Body of pancreas (tissue), 4 donors: Measurements from ENCODE around the gene TAF6. TPM values are rescaled to one million over a fixed set of nuclear protein-coding genes. Genes with fewer than 3 reads are reported as not detected.

Experiments used
- ATAC-seq: fragments of 150-250 bp; one replicate; pipeline ENCODE4 v1.9.1; 2016
- DNase-seq, 4 donors: peaks; one replicate each; pipeline ENCODE4 v3.0.0-alpha.2; 2019
- H3K27ac ChIP-seq, 4 donors: fragments of 200-600 bp; sonication (generic); 1 replicate in 3 of 4; 2 replicates in 1 of 4; pipeline versions ENCODE4 v1.5.1 to v1.6.1; 2016 to 2019; ENCODE audit warnings: mild to moderate bottlenecking in 1 of 4, mixed read lengths in 1 of 4, moderate library complexity in 1 of 4
- H3K27me3 ChIP-seq, 2 donors: fragments of 200-600 bp; sonication (generic); one replicate each; pipeline ENCODE4 v1.6.0; 2016; ENCODE audit warnings: mild to moderate bottlenecking in 1 of 2
- H3K36me3 ChIP-seq, 2 donors: fragments of 200-600 bp; sonication (generic); replicated peaks in 1 of 2; 2 replicates each; pipeline ENCODE4 v1.5.1; 2016; ENCODE audit warnings: low read depth in 2 of 2; ENCODE audit not compliant: insufficient read depth in 1 of 2
- H3K4me1 ChIP-seq: fragments of 200-600 bp; sonication (generic); one replicate; pipeline ENCODE4 v1.6.0; 2016
- H3K4me3 ChIP-seq, 2 donors: fragments of 200-600 bp; sonication (generic); 1 replicate in 1 of 2; 2 replicates in 1 of 2; pipeline ENCODE4 v1.5.1; 2016 to 2019
- H3K9me3 ChIP-seq, 3 donors: fragments of 200-600 bp; sonication (generic); 1 replicate in 2 of 3; 2 replicates in 1 of 3; pipeline ENCODE4 v1.5.1; 2016
- CTCF ChIP-seq, 7 experiments: fragments of 450-650 bp in 4 of 7; fragments of 200-600 bp in 3 of 7; sonication (generic) in 3 of 7; IDR thresholded peaks; one replicate each; pipeline ENCODE4 v1.5.1; 2016 to 2019; ENCODE audit warnings: antibody characterized with exemption in 7 of 7
- POLR2A ChIP-seq, 3 donors: fragments of 450-650 bp; IDR thresholded peaks; one replicate each; pipeline ENCODE4 v1.6.1; 2016; ENCODE audit warnings: antibody characterized with exemption in 3 of 3, mild to moderate bottlenecking in 2 of 3
- WGBS, 2 donors: methylation state at CpG; one replicate each; pipeline ENCODE4 v1.1.5; 2017; 5-methylcytosine and 5-hydroxymethylcytosine counted together
- intact Hi-C: fragments of 100-400 bp; cut with DNase I; formaldehyde crosslinking; loops from one replicate; pipeline ENCODE4 v1.15.1; 2023
- total RNA-seq, 2 donors: library from RNA; depleted of rRNA; stranded (reverse); fragments of >200 nt; gene quantifications; one replicate each; pipeline ENCODE4 v1.1.0, GENCODE V29; 2016

TAF6 gene
- total RNA-seq, 2 donors from 2014 or later, result 30.4 to 51.7 TPM

DNA sequence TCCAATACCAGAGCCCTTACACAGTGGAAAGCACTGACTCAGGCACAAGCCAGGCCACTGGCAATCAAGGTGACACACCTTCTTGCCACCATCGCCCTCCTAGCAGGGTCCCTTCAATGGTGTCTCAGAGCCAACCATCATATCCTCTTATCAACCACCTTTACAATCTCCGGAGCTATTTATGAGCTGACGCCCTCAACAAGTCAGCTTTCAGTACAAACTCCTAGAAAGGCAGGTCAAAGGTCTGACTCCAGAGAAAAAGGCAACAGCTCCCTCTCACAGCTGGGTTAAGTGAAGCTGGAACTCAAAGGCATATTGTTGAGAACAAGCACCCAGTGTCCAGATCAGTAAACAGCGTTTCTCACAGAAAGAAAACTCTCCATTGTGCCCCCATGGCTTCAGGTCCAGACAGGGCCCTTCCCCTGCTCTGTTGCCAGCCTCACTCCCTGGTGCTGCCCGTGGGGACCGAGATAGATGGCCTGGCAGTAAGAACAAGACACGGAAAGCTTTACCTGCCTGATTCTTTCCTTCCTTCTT is 40.1 kb downstream of the TAF6 start:
- TF ChIP-seq CTCF (IDR thresholded peaks at IDR 0.05) (no peak), POLR2A (IDR thresholded peaks at IDR 0.05) (no peak)
- no peaks in the 10 kb centered on the region for H3K27me3 ChIP-seq
- 43 to 62% methylated on average over 7 of the region's 7 CpGs for WGBS, 2 donors
- H3K4me1 ChIP-seq, result peaks cover 37% of the 10 kb centered on the region
- no peak overlapping the region for H3K27ac ChIP-seq
- H3K9me3 ChIP-seq, result no peaks in the 10 kb centered on the region
- H3K36me3 ChIP-seq, result peaks cover 0 to 24% of the 10 kb centered on the region in 2 donors
- DNase-seq (no peak), ATAC-seq (no peak)
- intact Hi-C loops, result loop anchor here (10.0 kb wide), 1 partner anchor 154 kb away; the partner anchor contains the start of gene GJC3
- no peak overlapping the region for H3K4me3 ChIP-seq

DNA sequence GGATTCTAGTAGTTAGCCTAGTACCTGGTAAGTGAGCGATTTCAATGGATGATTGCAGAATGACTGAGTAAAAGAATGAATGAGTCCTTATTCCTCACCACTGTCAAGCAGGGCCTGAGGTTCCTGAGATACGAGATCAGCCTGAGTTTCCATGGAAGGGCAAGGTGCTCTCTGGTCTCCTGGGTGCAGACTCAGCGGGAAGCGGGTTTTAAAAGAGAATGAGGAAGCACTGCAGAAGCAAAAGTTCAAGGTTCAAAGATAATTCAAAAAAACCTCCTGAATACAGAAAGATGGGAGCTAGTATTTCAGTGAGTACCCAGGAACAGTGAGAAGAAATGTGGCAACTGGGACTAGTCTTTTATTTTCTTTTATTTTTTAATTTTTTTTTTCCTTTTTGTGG is 42.0 kb downstream of the TAF6 start:
- Histone ChIP-seq H3K27me3 (no peaks in the 10 kb centered on the region), H3K9me3 (peaks cover 0 to 4% (median 0%) of the 10 kb centered on the region in 3 donors), H3K36me3 (peaks cover 9 to 41% of the 10 kb centered on the region in 2 donors), H3K27ac (no peak overlapping the region), H3K4me3 (no peak overlapping the region), H3K4me1 (peaks cover 29% of the 10 kb centered on the region)
- DNase-seq (no peak), ATAC-seq (no peak)
- TF ChIP-seq CTCF (IDR thresholded peaks at IDR 0.05) (no peak), POLR2A (IDR thresholded peaks at IDR 0.05) (no peak)
- intact Hi-C loops, result loop anchor here (10.0 kb wide), 1 partner anchor 152 kb away; the partner anchor contains the start of gene GJC3
- 91 to 93% methylated on average over 4 of the region's 4 CpGs for WGBS, 2 donors

DNA sequence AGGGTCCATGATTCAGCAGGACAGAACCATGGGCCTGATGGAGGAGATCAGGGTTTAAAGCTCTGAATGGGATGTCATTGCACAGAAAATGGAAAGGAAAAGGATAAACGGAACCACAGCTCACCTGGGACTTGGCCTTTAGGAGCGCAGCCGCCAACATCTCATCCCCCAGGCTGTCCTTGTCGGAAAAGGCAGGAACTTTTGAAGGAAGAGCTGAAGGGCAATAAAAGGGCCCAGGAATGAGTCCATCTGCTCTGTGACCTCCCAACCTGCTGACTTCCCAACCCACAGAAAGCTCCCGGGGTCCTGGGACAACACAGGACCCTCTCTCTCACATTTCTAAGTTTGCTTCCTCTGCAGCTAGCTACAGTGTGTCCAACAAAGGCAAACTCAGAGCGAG is 43.7 kb downstream of the TAF6 start:
- TF ChIP-seq CTCF (IDR thresholded peaks at IDR 0.05) (no peak), POLR2A (IDR thresholded peaks at IDR 0.05) (no peak)
- Histone ChIP-seq H3K4me1 (peaks cover 21% of the 10 kb centered on the region), H3K4me3 (no peak overlapping the region), H3K36me3 (peaks cover 26 to 57% of the 10 kb centered on the region in 2 donors), H3K27me3 (no peaks in the 10 kb centered on the region), H3K9me3 (peaks cover 0 to 21% (median 0%) of the 10 kb centered on the region in 3 donors), H3K27ac (no peak overlapping the region)
- intact Hi-C loops, result loop anchor here (10.0 kb wide), 1 partner anchor 151 kb away; the partner anchor contains the start of gene GJC3
- ATAC-seq (no peak), DNase-seq (no peak)
- 91 to 94% methylated on average over 6 of the region's 6 CpGs for whole genome bisulfite sequencing, 2 donors

- TF ChIP-seq POLR2A (IDR thresholded peaks at IDR 0.05) (no peak), CTCF (IDR thresholded peaks at IDR 0.05) (no peak)
- no peak overlapping the region for H3K27ac ChIP-seq
- ATAC-seq, result no peak
- intact Hi-C loops, result loop anchor here (10.0 kb wide), 1 partner anchor 150 kb away; the partner anchor contains the start of gene GJC3
- DNase-seq, result no peak
- peaks cover 0 to 21% (median 0%) of the 10 kb centered on the region in 3 donors for H3K9me3 ChIP-seq
- H3K36me3 ChIP-seq, result peaks cover 31 to 57% of the 10 kb centered on the region in 2 donors
- H3K4me1 ChIP-seq, result peaks cover 15% of the 10 kb centered on the region
- no peaks in the 10 kb centered on the region for H3K27me3 ChIP-seq
- no peak overlapping the region for H3K4me3 ChIP-seq
- 94 to 95% methylated on average over 7 of the region's 7 CpGs for WGBS, 2 donors
These were observed 44.3 kb downstream of the TAF6 start for GRCh38 chr7:100074841-100075240.

- no peak for DNase-seq
- TF ChIP-seq CTCF (IDR thresholded peaks at IDR 0.05), result no peak
- TF ChIP-seq POLR2A (IDR thresholded peaks at IDR 0.05), result no peak
- Histone ChIP-seq H3K27me3 (no peaks in the 10 kb centered on the region), H3K9me3 (peaks cover 0 to 21% (median 0%) of the 10 kb centered on the region in 3 donors), H3K4me3 (no peak overlapping the region), H3K4me1 (no peaks in the 10 kb centered on the region), H3K36me3 (peaks cover 33 to 57% of the 10 kb centered on the region in 2 donors), H3K27ac (no peak overlapping the region)
- 95 to 96% methylated on average over 10 of the region's 10 CpGs for WGBS, 2 donors
- intact Hi-C loops, result loop anchor here (10.0 kb wide), 1 partner anchor 148 kb away; the partner anchor contains the start of gene GJC3
- ATAC-seq, result no peak
These were observed 46.7 kb downstream of the TAF6 start for GRCh38 chr7:100072462-100072861.
